HEK293T (cell line): Measurements from ENCODE around the gene IL3.

ENCODE experiments used
- CTCF ChIA-PET: fragments of 350-600 bp; formaldehyde crosslinking; extraction: SDS; loops from one replicate; lab custom pipeline; 2021; ENCODE audit warnings: antibody characterized with exemption, inconsistent platforms; lab: Yijun Ruan, JAX
- POLR2A ChIA-PET: fragments of 350-600 bp; formaldehyde crosslinking; extraction: SDS; loops from one replicate; lab custom pipeline; 2020; ENCODE audit warnings: antibody characterized with exemption, inconsistent platforms; lab: Yijun Ruan, JAX
- DNase-seq: peaks from one replicate; pipeline ENCODE4 v3.0.0; 2012; ENCODE audit warnings: mixed read lengths; ENCODE audit errors: extremely low spot score
- ARNT ChIP-seq: fragments of 450-650 bp; IDR thresholded peaks from 2 replicates; pipeline ENCODE4 v1.6.1; 2017; ENCODE audit warnings: mild to moderate bottlenecking
- BHLHE40 ChIP-seq: fragments of 450-650 bp; IDR thresholded peaks from 2 replicates; pipeline ENCODE4 v1.6.1; 2016; ENCODE audit warnings: mild to moderate bottlenecking, moderate library complexity, borderline replicate concordance
- CTBP1 ChIP-seq: fragments of 450-650 bp; IDR thresholded peaks from 2 replicates; pipeline ENCODE4 v1.6.1; 2016; ENCODE audit warnings: borderline replicate concordance
- ELF4 ChIP-seq: fragments of 450-650 bp; IDR thresholded peaks from 2 replicates; pipeline ENCODE4 v1.6.1; 2017; ENCODE audit warnings: antibody characterized with exemption
- FOXA1 ChIP-seq: fragments of 450-650 bp; IDR thresholded peaks from 2 replicates; pipeline ENCODE4 v1.6.1; 2016; ENCODE audit warnings: mild to moderate bottlenecking
- FOXK2 ChIP-seq: fragments of 450-650 bp; IDR thresholded peaks from 2 replicates; pipeline ENCODE4 v1.6.1; 2016; ENCODE audit warnings: mild to moderate bottlenecking
- FOXM1 ChIP-seq: fragments of 450-650 bp; IDR thresholded peaks from 2 replicates; pipeline ENCODE4 v1.6.1; 2017; ENCODE audit warnings: mild to moderate bottlenecking, borderline replicate concordance
- HDGF ChIP-seq: fragments of 450-650 bp; IDR thresholded peaks from 2 replicates; pipeline ENCODE4 v1.6.1; 2017; ENCODE audit warnings: antibody characterized with exemption, borderline replicate concordance
- L3MBTL2 ChIP-seq: fragments of 450-650 bp; conservative IDR thresholded peaks from 2 replicates; pipeline ENCODE4 v1.6.1; 2016; ENCODE audit warnings: mild to moderate bottlenecking
- LEF1 ChIP-seq: fragments of 450-650 bp; IDR thresholded peaks from 2 replicates; pipeline ENCODE4 v1.6.1; 2017; ENCODE audit warnings: mild to moderate bottlenecking, borderline replicate concordance
- NFRKB ChIP-seq: fragments of 450-650 bp; IDR thresholded peaks from 2 replicates; pipeline ENCODE4 v1.6.1; 2016; ENCODE audit warnings: mild to moderate bottlenecking, moderate library complexity
- SP1 ChIP-seq: fragments of 450-650 bp; IDR thresholded peaks from 2 replicates; pipeline ENCODE4 v1.6.1; 2017
- SUZ12 ChIP-seq: fragments of 450-650 bp; IDR thresholded peaks from 2 replicates; pipeline ENCODE4 v1.6.1; 2016; ENCODE audit warnings: mild to moderate bottlenecking
- TARDBP ChIP-seq: fragments of 450-650 bp; IDR thresholded peaks from 2 replicates; pipeline ENCODE4 v1.6.1; 2016
- ZNF384 ChIP-seq: fragments of 450-650 bp; IDR thresholded peaks from 2 replicates; pipeline ENCODE4 v1.6.1; 2016
- TF ChIP-seq, protein P1 (sequence below): fragments of 450-650 bp; IDR thresholded peaks from 2 replicates; pipeline ENCODE4 v1.6.1; 2016

IL3 gene

DNA sequence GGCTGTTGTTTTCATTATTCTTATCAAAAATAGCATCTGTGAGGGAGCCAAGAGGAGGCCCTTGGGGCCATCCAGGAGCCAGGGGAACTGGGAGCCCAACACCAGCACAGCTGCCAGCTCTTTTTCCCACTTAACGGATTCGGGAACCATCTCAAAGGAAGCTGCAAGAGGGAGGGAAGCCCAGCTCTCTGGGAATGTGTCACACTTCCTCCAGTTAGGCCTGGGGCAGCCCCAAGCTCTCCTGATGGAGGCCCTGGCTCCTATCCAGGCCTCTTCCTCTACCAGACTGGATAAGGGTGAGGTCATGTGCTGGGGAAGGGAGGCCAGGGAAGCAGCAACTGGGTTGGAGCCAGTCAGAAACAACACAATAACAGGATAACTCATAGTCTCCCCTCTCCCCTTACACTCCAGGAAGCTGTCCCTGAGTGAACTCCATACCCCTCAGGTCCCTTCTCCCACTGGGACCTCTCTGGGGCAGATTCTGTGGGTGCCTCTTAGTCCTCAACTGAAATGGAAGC lies 25.9 kb downstream of the IL3 start:
- DNase-seq, result no peak
- no peak for TF ChIP-seq TARDBP
- ChIA-PET CTCF (interaction anchor here (0.6 to 1.6 kb wide), 2 partner anchors 13 to 23 kb away, joined by 3 to 4 read pairs; no protein-coding TSS in a partner anchor), POLR2A (no interaction called here)

DNA sequence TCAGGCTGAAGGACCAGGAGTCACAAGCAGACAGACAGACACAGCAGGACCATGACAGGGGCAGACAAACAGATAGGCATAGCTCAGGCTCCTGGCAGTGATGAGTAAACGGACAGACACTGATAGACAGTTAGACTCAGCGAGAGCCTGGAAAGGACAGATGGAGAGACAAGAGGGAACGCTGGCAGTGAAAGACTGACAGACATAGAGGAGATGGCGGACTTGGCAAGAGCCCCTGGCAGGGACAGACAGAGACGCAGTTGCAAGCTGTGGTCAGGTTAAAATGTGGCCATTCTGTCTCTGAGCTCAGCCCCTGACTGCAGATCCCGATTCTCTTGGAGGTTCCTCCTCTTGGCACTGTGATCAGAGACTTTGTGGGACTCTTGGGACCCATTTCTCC lies 26.7 kb downstream of the IL3 start:
- POLR2A ChIA-PET, result no interaction called here
- CTCF ChIA-PET, result interaction anchor here (1.6 kb wide), 1 partner anchor 24 kb away, joined by 4 read pairs; no protein-coding TSS in a partner anchor
- TF ChIP-seq ZNF384 (no peak), FOXA1 (no peak), NFRKB (no peak), ELF4 (no peak), LEF1 (no peak), SP1 (no peak), HDGF (no peak), L3MBTL2 (no peak), FOXM1 (no peak)
- DNase-seq, result no peak

DNA sequence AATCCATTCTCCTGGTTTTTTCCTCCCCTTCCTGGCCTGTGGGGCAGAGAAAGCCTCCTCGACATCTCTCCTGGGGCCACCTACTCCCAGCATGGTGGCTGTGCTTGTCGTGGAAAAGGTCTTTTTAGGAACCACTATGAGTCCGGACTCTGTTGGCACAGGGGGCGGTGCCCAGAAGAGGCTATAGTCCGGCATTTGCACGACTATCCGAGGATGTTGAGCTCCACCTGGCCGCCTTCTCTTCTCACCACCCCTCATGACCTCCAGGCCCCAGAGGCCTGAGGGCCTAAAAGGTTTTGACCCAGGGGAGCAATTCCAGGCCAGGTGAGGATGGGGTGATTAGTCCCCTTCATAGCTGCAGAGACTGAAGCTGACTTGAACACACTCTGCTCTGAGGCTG lies 27.2 kb downstream of the IL3 start:
- no peak for DNase-seq
- POLR2A ChIA-PET, result no interaction called here
- CTCF ChIA-PET, result no interaction called here
- TF ChIP-seq L3MBTL2 (no peak), SUZ12 (no peak), ARNT (no peak), FOXA1 (no peak), SP1 (no peak), ZNF384 (no peak)
- TF ChIP-seq, protein P1, sequence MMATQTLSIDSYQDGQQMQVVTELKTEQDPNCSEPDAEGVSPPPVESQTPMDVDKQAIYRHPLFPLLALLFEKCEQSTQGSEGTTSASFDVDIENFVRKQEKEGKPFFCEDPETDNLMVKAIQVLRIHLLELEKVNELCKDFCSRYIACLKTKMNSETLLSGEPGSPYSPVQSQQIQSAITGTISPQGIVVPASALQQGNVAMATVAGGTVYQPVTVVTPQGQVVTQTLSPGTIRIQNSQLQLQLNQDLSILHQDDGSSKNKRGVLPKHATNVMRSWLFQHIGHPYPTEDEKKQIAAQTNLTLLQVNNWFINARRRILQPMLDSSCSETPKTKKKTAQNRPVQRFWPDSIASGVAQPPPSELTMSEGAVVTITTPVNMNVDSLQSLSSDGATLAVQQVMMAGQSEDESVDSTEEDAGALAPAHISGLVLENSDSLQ, result no peak

DNA sequence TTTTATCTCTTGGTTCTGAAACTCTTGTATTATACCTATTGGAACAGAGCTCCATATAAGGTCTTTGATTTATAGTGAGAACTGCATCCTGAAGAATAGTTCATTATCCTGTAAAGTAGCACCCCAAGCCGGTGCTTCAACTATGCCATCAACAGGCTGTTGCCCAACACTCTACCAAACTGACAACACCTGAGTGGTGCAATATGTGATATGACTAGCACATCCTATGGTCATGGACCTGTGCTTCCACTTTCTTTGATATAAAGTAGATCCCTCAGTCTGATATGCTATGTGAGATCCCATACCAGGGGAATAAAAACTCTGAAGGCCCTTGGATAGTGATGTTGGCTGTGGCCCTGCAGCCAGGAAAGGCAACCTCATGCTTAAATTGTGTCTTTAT lies 28.9 kb downstream of the IL3 start:
- TF ChIP-seq SUZ12 (no peak), FOXK2 (no peak), BHLHE40 (no peak), HDGF (no peak), FOXA1 (no peak), LEF1 (no peak), TARDBP (no peak), ELF4 (no peak), SP1 (no peak), L3MBTL2 (no peak), FOXM1 (no peak), ZNF384 (no peak), ARNT (no peak), NFRKB (no peak), CTBP1 (no peak)
- TF ChIP-seq, protein P1, result no peak
- ChIA-PET POLR2A (no interaction called here), CTCF (no interaction called here)
- DNase-seq, result no peak

DNA sequence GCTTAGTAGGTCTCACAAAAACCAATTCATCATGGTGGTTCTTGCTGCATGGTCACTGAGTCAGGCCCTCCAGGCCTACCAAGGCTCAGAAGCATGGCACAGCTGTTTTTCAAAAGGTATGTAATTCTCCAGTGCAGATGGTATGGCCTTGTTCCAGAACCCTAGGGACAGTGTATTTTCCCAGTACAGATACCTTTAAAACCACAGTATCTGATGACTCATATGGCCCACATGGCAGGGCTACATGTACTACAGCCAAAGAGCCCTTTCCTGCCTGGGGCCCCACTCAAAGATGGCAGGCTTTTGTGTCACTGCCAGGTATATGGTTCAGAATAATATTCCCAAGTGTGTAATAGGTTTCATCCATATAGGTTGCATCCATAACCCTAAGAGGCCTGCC lies 29.7 kb downstream of the IL3 start:
- TF ChIP-seq CTBP1 (no peak), TARDBP (no peak), LEF1 (no peak), FOXK2 (no peak), L3MBTL2 (no peak)
- POLR2A ChIA-PET, result no interaction called here
- DNase-seq, result no peak
- CTCF ChIA-PET, result no interaction called here

DNA sequence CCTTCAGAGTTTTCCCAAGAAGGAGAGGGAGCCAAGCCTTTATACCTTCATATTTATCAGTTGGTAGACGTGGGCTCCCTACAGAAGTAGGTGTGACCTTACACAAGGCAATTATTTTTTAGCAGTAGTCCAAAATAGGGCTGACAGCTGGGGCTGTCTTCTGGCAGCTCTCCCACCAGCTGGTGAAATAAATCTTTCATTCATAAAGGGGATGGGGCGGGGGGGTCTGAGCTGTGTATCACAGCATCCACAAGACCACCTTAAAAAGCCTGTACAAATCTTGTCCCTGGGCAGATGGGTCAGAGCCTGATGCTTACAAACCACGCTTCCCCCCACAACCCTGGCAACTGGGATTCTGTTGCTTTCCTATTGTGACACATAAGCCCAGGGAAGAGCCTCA lies 32.8 kb downstream of the IL3 start:
- no peak for DNase-seq
- POLR2A ChIA-PET, result no interaction called here
- CTCF ChIA-PET, result interaction anchor here (0.5 to 0.8 kb wide), 3 partner anchors 10 to 145 kb away, joined by 3 to 5 read pairs (median 3); no protein-coding TSS in a partner anchor
- no peak for TF ChIP-seq SUZ12
- TF ChIP-seq ARNT, result no peak
- TF ChIP-seq CTBP1, result no peak
- TF ChIP-seq HDGF, result no peak
- TF ChIP-seq LEF1, result no peak
- TF ChIP-seq BHLHE40, result no peak
- no peak for TF ChIP-seq FOXM1
- TF ChIP-seq FOXA1, result no peak
- TF ChIP-seq FOXK2, result no peak
- no peak for TF ChIP-seq SP1
- TF ChIP-seq NFRKB, result no peak
- TF ChIP-seq, protein P1, result no peak

DNA sequence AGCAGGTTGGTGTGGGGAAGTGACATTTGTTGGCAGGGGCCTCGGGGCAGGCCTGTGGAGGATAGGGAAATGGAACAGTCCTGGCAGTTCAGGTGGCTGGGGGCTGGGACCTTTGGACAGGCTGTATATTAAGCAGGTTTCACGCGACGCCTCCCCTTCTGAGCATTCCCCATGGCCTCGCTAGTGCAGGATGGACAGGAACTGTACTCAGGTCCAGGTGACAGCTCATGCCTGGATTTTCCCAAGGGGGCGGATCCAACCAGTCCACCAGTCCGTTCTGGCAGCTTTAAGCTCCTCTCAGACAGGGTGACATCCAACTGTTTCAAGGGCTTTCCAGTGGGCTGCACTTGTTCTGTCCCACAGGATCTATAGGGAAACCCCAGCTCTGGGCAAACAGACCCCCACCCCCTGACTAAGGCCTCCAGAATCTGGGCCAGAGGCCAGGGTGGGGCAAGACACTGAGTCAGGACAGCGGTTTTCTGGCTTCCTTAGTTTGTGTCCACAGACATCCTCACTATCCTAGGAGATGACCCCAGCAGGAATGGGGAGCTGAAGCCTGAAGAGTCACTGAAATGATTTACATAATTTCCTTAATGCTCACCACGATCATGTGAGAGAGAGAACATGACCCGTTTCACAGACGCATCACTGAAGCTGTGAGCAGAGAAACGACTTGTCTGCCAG lies 34.1 kb downstream of the IL3 start:
- DNase-seq, result no peak
- TF ChIP-seq L3MBTL2, result no peak
- no peak for TF ChIP-seq SP1
- no peak for TF ChIP-seq SUZ12
- CTCF ChIA-PET, result no interaction called here
- POLR2A ChIA-PET, result no interaction called here
